GM23338 (cell line): ENCODE results near the gene HES4.

Experiments
- CREB1 ChIP-seq: fragments of 250-450 bp; sonication (Bioruptor Pico); IDR thresholded peaks from 2 replicates; pipeline ENCODE4 v1.5.0; 2020; ENCODE audit warnings: low read depth, mild to moderate bottlenecking, moderate library complexity
- EZH2 ChIP-seq: fragments of 200-600 bp; sonication (generic); IDR thresholded peaks from one replicate; pipeline ENCODE4 v1.8.0; 2017; ENCODE audit warnings: antibody characterized with exemption, mild to moderate bottlenecking, low read depth; ENCODE audit not compliant: unreplicated experiment
- EZH2phosphoT487 ChIP-seq: fragments of 200-600 bp; sonication (generic); IDR thresholded peaks from one replicate; pipeline ENCODE4 v1.8.1; 2018; ENCODE audit warnings: antibody characterized with exemption; ENCODE audit not compliant: unreplicated experiment
- JUNB ChIP-seq: IDR thresholded peaks from one replicate; pipeline ENCODE4 v1.6.1; 2016; ENCODE audit warnings: antibody characterized with exemption; ENCODE audit not compliant: unreplicated experiment
- POLR2AphosphoS5 ChIP-seq: IDR thresholded peaks from 2 replicates; pipeline ENCODE4 v1.6.1; 2016; ENCODE audit warnings: antibody characterized with exemption, low read depth
- REST ChIP-seq: IDR thresholded peaks from one replicate; pipeline ENCODE4 v1.6.1; 2018; ENCODE audit warnings: antibody characterized with exemption; ENCODE audit not compliant: unreplicated experiment
- STAT1 ChIP-seq: IDR thresholded peaks from one replicate; pipeline ENCODE4 v1.6.1; 2016; ENCODE audit warnings: antibody characterized with exemption; ENCODE audit not compliant: unreplicated experiment
- ZNF114 ChIP-seq: fragments of 250-450 bp; sonication (Bioruptor Pico); IDR thresholded peaks from 2 replicates; pipeline ENCODE4 v1.5.0; 2020; ENCODE audit warnings: mild to moderate bottlenecking, moderate library complexity
- TF ChIP-seq, protein P1 (sequence below), 2 experiments: fragments of 200-600 bp in 1 of 2; sonication (generic) in 1 of 2; conservative IDR thresholded peaks; 2 replicates each; pipeline versions ENCODE4 v1.5.1 to v1.6.1; 2016 to 2017; ENCODE audit warnings: antibody characterized with exemption in 2 of 2, low read depth in 2 of 2, mild to moderate bottlenecking in 2 of 2, moderate library complexity in 1 of 2
- TF ChIP-seq, protein P2 (sequence below): IDR thresholded peaks from 2 replicates; pipeline ENCODE4 v1.6.1; 2016; ENCODE audit warnings: antibody characterized with exemption

DNA sequence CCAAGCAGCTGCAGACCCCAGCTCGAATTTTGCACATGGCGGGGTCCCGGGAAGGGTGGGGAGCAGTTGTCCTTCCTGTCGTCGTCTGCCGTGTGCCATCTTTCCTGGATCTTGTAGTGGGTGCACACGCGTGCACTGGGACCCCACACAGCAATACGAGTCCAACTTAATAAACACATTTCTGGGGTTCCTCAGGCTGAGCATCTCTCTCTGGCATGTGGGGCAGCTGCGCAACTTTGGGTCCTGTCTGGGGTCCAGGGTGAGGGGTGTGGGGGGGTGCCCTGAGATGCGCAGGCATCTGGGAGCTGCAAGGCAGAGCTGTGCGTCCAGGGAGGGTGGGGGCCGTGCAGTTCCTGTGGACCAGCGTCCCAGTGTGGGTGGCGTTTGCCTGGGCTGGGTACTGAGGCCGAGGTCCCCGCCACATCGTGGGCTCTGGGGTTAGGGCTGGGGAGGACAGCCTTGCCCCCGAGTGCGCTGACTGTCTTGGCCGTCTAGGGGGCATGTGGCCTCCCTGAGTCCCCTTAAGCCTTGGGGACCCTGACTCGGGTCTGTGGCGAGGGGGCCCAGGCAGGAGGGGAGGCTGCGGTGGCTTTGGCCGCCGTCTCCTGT lies 34.3 kb downstream of the HES4 start:
- TF ChIP-seq EZH2 (no peak), POLR2AphosphoS5 (no peak), JUNB (no peak), EZH2phosphoT487 (no peak), REST (no peak), ZNF114 (CRISPR knock-in tag) (no peak), CREB1 (CRISPR knock-in tag) (no peak), STAT1 (no peak)
- TF ChIP-seq, protein P1, sequence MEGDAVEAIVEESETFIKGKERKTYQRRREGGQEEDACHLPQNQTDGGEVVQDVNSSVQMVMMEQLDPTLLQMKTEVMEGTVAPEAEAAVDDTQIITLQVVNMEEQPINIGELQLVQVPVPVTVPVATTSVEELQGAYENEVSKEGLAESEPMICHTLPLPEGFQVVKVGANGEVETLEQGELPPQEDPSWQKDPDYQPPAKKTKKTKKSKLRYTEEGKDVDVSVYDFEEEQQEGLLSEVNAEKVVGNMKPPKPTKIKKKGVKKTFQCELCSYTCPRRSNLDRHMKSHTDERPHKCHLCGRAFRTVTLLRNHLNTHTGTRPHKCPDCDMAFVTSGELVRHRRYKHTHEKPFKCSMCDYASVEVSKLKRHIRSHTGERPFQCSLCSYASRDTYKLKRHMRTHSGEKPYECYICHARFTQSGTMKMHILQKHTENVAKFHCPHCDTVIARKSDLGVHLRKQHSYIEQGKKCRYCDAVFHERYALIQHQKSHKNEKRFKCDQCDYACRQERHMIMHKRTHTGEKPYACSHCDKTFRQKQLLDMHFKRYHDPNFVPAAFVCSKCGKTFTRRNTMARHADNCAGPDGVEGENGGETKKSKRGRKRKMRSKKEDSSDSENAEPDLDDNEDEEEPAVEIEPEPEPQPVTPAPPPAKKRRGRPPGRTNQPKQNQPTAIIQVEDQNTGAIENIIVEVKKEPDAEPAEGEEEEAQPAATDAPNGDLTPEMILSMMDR (conservative IDR thresholded peaks at IDR 0.05; ENCODE audit: low read depth in 2 of 2): no peak
- TF ChIP-seq, protein P2, sequence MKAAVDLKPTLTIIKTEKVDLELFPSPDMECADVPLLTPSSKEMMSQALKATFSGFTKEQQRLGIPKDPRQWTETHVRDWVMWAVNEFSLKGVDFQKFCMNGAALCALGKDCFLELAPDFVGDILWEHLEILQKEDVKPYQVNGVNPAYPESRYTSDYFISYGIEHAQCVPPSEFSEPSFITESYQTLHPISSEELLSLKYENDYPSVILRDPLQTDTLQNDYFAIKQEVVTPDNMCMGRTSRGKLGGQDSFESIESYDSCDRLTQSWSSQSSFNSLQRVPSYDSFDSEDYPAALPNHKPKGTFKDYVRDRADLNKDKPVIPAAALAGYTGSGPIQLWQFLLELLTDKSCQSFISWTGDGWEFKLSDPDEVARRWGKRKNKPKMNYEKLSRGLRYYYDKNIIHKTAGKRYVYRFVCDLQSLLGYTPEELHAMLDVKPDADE: no peak
